IMR-90 (cell line): ENCODE results near the gene UPK1A. TPM values are rescaled to one million over a fixed set of nuclear protein-coding genes. Genes with fewer than 3 reads are reported as not detected.

Source experiments
- polyA plus RNA-seq, 3 experiments: library from polyadenylated mRNA; depleted of rRNA; stranded (reverse); fragments of >200 nt; gene quantifications; 2 replicates each; pipeline ENCODE4 v1.2.3, GENCODE V29; 2012; ENCODE audit warnings: low replicate concordance in 1 of 3
- total RNA-seq: library from RNA; depleted of rRNA; stranded (reverse); fragments of >200 nt; gene quantifications from 2 replicates; pipeline ENCODE4 v1.2.3, GENCODE V29; 2012; rRNA removed

Gene UPK1A
- total and polyA plus RNA-seq, 2 of the 4 experiments (the other 2 are of a cell fraction), result 0.21 TPM; not detected in 1

Other genes with a start within 250 kb of the UPK1A start
- gene FFAR2, start 218.3 kb upstream of the UPK1A start, total RNA-seq, result not detected in 2 replicates
- not detected in 2 replicates for gene FFAR2, start 218.3 kb upstream of the UPK1A start, polyA plus RNA-seq (2012; rRNA removed)
- gene KRTDAP, start 176.1 kb upstream of the UPK1A start, total RNA-seq, result not detected in 2 replicates
- not detected in 2 replicates for gene KRTDAP, start 176.1 kb upstream of the UPK1A start, polyA plus RNA-seq (2012; rRNA removed)
- gene DMKN, start 152.9 kb upstream of the UPK1A start, total RNA-seq, result 0.28 and 0.36 TPM in 2 replicates
- gene DMKN, start 152.9 kb upstream of the UPK1A start, polyA plus RNA-seq (2012; rRNA removed), result 2.2 and 2.4 TPM in 2 replicates
- gene SBSN, start 138.2 kb upstream of the UPK1A start, total RNA-seq, result 0.56 and 0.72 TPM in 2 replicates
- 6.4 and 6.9 TPM in 2 replicates for gene SBSN, start 138.2 kb upstream of the UPK1A start, polyA plus RNA-seq (2012; rRNA removed)
- not detected in 2 replicates for gene GAPDHS, start 133.1 kb upstream of the UPK1A start, total RNA-seq
- gene GAPDHS, start 133.1 kb upstream of the UPK1A start, polyA plus RNA-seq (2012; rRNA removed), result not detected in 2 replicates
- gene TMEM147, start 120.9 kb upstream of the UPK1A start, total RNA-seq, result 59.2 and 67.6 TPM in 2 replicates
- gene TMEM147, start 120.9 kb upstream of the UPK1A start, polyA plus RNA-seq (2012; rRNA removed), result 108 and 132 TPM in 2 replicates
- not detected in 2 replicates for gene ATP4A, start 102.9 kb upstream of the UPK1A start, total RNA-seq
- not detected in 2 replicates for gene ATP4A, start 102.9 kb upstream of the UPK1A start, polyA plus RNA-seq (2012; rRNA removed)
- gene PMIS2, start 80.3 kb upstream of the UPK1A start, total RNA-seq, result not detected in 2 replicates
- not detected in 2 replicates for gene PMIS2, start 80.3 kb upstream of the UPK1A start, polyA plus RNA-seq (2012; rRNA removed)
- 3.1 and 3.4 TPM in 2 replicates for gene HAUS5, start 53.8 kb upstream of the UPK1A start, total RNA-seq
- gene HAUS5, start 53.8 kb upstream of the UPK1A start, polyA plus RNA-seq (2012; rRNA removed), result 6.2 and 6.4 TPM in 2 replicates
- 19.0 and 20.6 TPM in 2 replicates for gene RBM42, start 37.5 kb upstream of the UPK1A start, total RNA-seq
- gene RBM42, start 37.5 kb upstream of the UPK1A start, polyA plus RNA-seq (2012; rRNA removed), result 41.5 and 53.9 TPM in 2 replicates
- 0.28 TPM in 1 of 2 replicates, not detected in the other for gene ETV2, start 24.8 kb upstream of the UPK1A start, total RNA-seq
- gene ETV2, start 24.8 kb upstream of the UPK1A start, polyA plus RNA-seq (2012; rRNA removed), result 1.2 and 1.4 TPM in 2 replicates
- 913 and 983 TPM in 2 replicates for gene COX6B1, start 18.2 kb upstream of the UPK1A start, total RNA-seq
- 824 and 914 TPM in 2 replicates for gene COX6B1, start 18.2 kb upstream of the UPK1A start, polyA plus RNA-seq (2012; rRNA removed)
- gene ZBTB32, start 38.0 kb downstream of the UPK1A start, total RNA-seq, result not detected in 2 replicates
- not detected in 2 replicates for gene ZBTB32, start 38.0 kb downstream of the UPK1A start, polyA plus RNA-seq (2012; rRNA removed)
- 1.9 and 3.0 TPM in 2 replicates for gene KMT2B, start 51.5 kb downstream of the UPK1A start, total RNA-seq
- 27.5 and 30.7 TPM in 2 replicates for gene KMT2B, start 51.5 kb downstream of the UPK1A start, polyA plus RNA-seq (2012; rRNA removed)
- 0.72 and 2.8 TPM in 2 replicates for gene IGFLR1, start 75.9 kb downstream of the UPK1A start, total RNA-seq
- gene IGFLR1, start 75.9 kb downstream of the UPK1A start, polyA plus RNA-seq (2012; rRNA removed), result 2.7 and 3.8 TPM in 2 replicates
- 6.1 and 8.1 TPM in 2 replicates for gene U2AF1L4, start 78.9 kb downstream of the UPK1A start, total RNA-seq
- gene U2AF1L4, start 78.9 kb downstream of the UPK1A start, polyA plus RNA-seq (2012; rRNA removed), result 15.0 and 15.6 TPM in 2 replicates
- 8.6 and 9.0 TPM in 2 replicates for gene PSENEN, start 79.1 kb downstream of the UPK1A start, total RNA-seq
- 47.0 and 59.1 TPM in 2 replicates for gene PSENEN, start 79.1 kb downstream of the UPK1A start, polyA plus RNA-seq (2012; rRNA removed)
- gene LIN37, start 82.1 kb downstream of the UPK1A start, total RNA-seq, result 12.7 and 12.8 TPM in 2 replicates
- gene LIN37, start 82.1 kb downstream of the UPK1A start, polyA plus RNA-seq (2012; rRNA removed), result 17.2 and 23.1 TPM in 2 replicates
- 5.7 and 6.9 TPM in 2 replicates for gene HSPB6, start 90.5 kb downstream of the UPK1A start, total RNA-seq
- 188 and 206 TPM in 2 replicates for gene HSPB6, start 90.5 kb downstream of the UPK1A start, polyA plus RNA-seq (2012; rRNA removed)
- gene PROSER3, start 91.7 kb downstream of the UPK1A start, total RNA-seq, result 3.3 and 5.4 TPM in 2 replicates
- 17.9 and 21.8 TPM in 2 replicates for gene PROSER3, start 91.7 kb downstream of the UPK1A start, polyA plus RNA-seq (2012; rRNA removed)
- 0.28 and 0.72 TPM in 2 replicates for gene ARHGAP33, start 109.0 kb downstream of the UPK1A start, total RNA-seq
- gene ARHGAP33, start 109.0 kb downstream of the UPK1A start, polyA plus RNA-seq (2012; rRNA removed), result 11.9 and 16.3 TPM in 2 replicates
- not detected in 2 replicates for gene PRODH2, start 146.3 kb downstream of the UPK1A start, total RNA-seq
- not detected in 2 replicates for gene PRODH2, start 146.3 kb downstream of the UPK1A start, polyA plus RNA-seq (2012; rRNA removed)
- gene NPHS1, start 186.0 kb downstream of the UPK1A start, total RNA-seq, result not detected in 2 replicates
- gene NPHS1, start 186.0 kb downstream of the UPK1A start, polyA plus RNA-seq (2012; rRNA removed), result not detected in 2 replicates
- not detected in 2 replicates for gene KIRREL2, start 190.4 kb downstream of the UPK1A start, total RNA-seq
- gene KIRREL2, start 190.4 kb downstream of the UPK1A start, polyA plus RNA-seq (2012; rRNA removed), result 0.04 TPM in 1 of 2 replicates, not detected in the other
- gene APLP1, start 202.1 kb downstream of the UPK1A start, total RNA-seq, result 4.7 and 6.7 TPM in 2 replicates
- 41.0 and 44.3 TPM in 2 replicates for gene APLP1, start 202.1 kb downstream of the UPK1A start, polyA plus RNA-seq (2012; rRNA removed)
- 1.1 and 1.4 TPM in 2 replicates for gene NFKBID, start 234.0 kb downstream of the UPK1A start, total RNA-seq
- gene NFKBID, start 234.0 kb downstream of the UPK1A start, polyA plus RNA-seq (2012; rRNA removed), result 12.3 and 13.3 TPM in 2 replicates
- gene HCST, start 236.0 kb downstream of the UPK1A start, total RNA-seq, result not detected in 2 replicates
- gene HCST, start 236.0 kb downstream of the UPK1A start, polyA plus RNA-seq (2012; rRNA removed), result 0.93 and 1.5 TPM in 2 replicates
- not detected in 2 replicates for gene TYROBP, start 241.8 kb downstream of the UPK1A start, total RNA-seq
- gene TYROBP, start 241.8 kb downstream of the UPK1A start, polyA plus RNA-seq (2012; rRNA removed), result not detected in 2 replicates